ENCODE results near the gene CDC42EP1. TPM values are rescaled to one million over a fixed set of nuclear protein-coding genes. Genes with fewer than 3 reads are reported as not detected.
A peak's percentile ranks its signal among the peaks of the same experiment; 100 is the strongest.

The CDC42EP1 gene
- total and polyA plus RNA-seq, 2 donors (not counting 1 experiment from before 2014, with no cell fraction given): 0.22 TPM; not detected in 1

- peaks cover 38 to 45% of the 10 kb centered on the region in 2 donors for H3K4me1 ChIP-seq (ENCODE audit: control insufficient read depth in 2 of 2, insufficient read depth in 2 of 2, low read length in 2 of 2)
- Mint-ChIP-seq H3K4me3 (peak overlapping the region; percentile 39), H3K27me3 (peaks cover 35% of the 10 kb centered on the region), H3K27ac (no peak overlapping the region), H3K9me3 (ENCODE audit: insufficient read depth) (no peaks in the 10 kb centered on the region), H3K4me1 (peaks cover 36% of the 10 kb centered on the region)
- H3K9ac ChIP-seq (ENCODE audit: low read length): no peak overlapping the region
- ChIA-PET POLR2A (no interaction called here), CTCF (interaction anchor here (0.5 to 4.8 kb wide), 8 partner anchors 11 to 519 kb away, joined by 3 to 69 read pairs (median 6); no protein-coding TSS in a partner anchor)
- intact Hi-C loops (cut with micrococcal nuclease): no loop called here
- H3K4me3 ChIP-seq (ENCODE audit: control extremely low read depth in 1 of 5, extremely low read depth in 1 of 5, insufficient read depth in 1 of 5, low read depth in 2 of 5, low read length in 4 of 5): no peak overlapping the region
- H3K4me2 ChIP-seq (replicated peaks; ENCODE audit: low read depth, low read length, poor library complexity, severe bottlenecking): no peak overlapping the region
- no peaks in the 10 kb centered on the region for H3K36me3 ChIP-seq (replicated peaks in 1 of 2; ENCODE audit: control extremely low read depth in 1 of 2, control insufficient read depth in 1 of 2, extremely low read depth in 1 of 2, insufficient read depth in 2 of 2, low read length in 1 of 2)
- no peak overlapping the region for H3K27ac ChIP-seq (ENCODE audit: low read length in 2 of 2)
- TF ChIP-seq CTCF (IDR thresholded peaks at IDR 0.05): no peak
- TF ChIP-seq EZH2 (IDR thresholded peaks at IDR 0.05; ENCODE audit: borderline replicate concordance, insufficient read depth, low read depth, low read length, poor library complexity, severe bottlenecking): no peak
- DNase-seq: no peak
- WGBS (ENCODE audit: insufficient coverage): 93% methylated on average over 6 of the region's 14 CpGs
- H3K27me3 ChIP-seq (replicated peaks in 1 of 4; ENCODE audit: control extremely low read depth in 1 of 4, control insufficient read depth in 3 of 4, insufficient read depth in 4 of 4, low read length in 3 of 4): peaks cover 0 to 51% (median 23%) of the 10 kb centered on the region in 4 experiments
- H3K9me3 ChIP-seq (ENCODE audit: control extremely low read depth in 1 of 3, control insufficient read depth in 2 of 3, insufficient read depth in 1 of 3, low read length in 2 of 3): peaks cover 0 to 22% (median 0%) of the 10 kb centered on the region in 3 donors
- no peaks in the 10 kb centered on the region for H4K20me1 ChIP-seq (ENCODE audit: control insufficient read depth, insufficient read depth, low read length, poor library complexity, severe bottlenecking)
- no peak for ATAC-seq (ENCODE audit: low read depth)
- no peaks in the 10 kb centered on the region for H3K79me2 ChIP-seq (ENCODE audit: control insufficient read depth, insufficient read depth, low read length)
- no peak overlapping the region for H2AFZ ChIP-seq (ENCODE audit: insufficient read depth, low read depth, low read length, poor library complexity, severe bottlenecking)
Measured at GRCh38 chr22:37563153-37564081, 3.1 kb downstream of the CDC42EP1 start.
